ENCODE measurements around the gene EXOSC7.
"Not testable (repeated sequence)": the region's sequence is repeated elsewhere in the genome, so short reads cannot be mapped to it uniquely, and the experiment has no call there.

Gene EXOSC7

DNA sequence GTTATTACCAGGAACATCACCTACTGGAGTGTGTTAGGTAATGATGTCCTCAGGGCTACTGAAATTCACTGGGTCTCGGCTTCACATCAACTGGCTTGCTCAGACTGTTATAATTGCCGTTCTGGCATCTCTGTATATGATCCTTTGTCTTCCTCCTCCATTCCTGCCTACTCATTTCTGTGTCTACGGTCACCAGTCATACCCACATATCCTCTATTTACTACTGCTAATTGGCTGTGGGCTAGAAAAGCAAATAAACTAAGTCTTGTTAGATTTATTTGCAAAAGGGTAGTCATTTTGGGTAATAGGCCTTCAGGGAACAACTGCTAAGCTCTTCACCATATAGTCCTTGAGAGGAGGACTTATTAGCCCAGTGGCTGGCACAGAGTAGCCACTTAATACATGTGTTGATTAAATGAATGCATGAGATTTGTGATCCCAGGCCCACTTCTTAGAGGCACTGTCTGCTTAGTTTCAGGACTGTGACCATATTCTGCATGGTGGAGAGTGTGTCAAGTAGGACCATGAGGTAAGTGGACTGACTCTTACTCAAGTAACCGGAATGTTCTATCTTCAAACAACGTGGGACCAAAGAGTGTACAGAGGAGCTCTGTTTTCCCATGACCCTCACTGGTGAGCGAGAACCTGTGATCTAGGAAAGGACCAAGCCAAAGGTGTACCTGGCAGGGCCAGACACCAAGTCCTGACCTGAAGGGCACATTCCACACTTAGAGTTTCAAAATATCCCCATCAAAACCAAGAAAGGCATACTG lies 13.2 kb upstream of the EXOSC7 start:
- no peak for DNase-seq

GRCh38 chr3:44963571-44964325 lies 12.3 kb upstream of the EXOSC7 start:
- no peak for DNase-seq

GRCh38 chr3:44965165-44965564 lies 10.9 kb upstream of the EXOSC7 start:
- no peak for DNase-seq

DNA sequence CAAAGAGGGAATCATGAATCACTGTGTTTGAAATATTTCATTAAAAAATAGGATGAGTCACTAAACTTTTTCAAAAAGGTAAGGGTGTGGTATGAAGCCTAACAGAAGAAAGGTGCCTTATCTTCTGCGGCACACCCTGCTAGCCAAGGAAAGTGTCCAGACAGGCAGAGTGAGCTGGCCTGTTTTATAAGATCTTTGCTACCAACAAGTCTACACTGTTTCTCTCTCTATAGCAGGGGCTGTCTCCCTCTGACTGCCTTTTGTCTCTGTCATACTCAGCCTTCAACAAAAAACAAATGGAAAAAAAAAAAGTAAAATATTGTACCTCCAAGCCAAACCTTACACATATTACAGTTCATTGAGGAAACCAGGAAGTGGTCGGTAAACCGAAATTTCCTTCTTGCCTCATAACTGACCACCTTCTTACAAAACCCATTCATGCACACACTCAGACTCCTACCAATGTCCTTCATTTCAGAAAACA lies 9.2 kb upstream of the EXOSC7 start:
- DNase-seq: no peak

GRCh38 chr3:44968447-44968858 lies 7.6 kb upstream of the EXOSC7 start:
- DNase-seq: no peak

DNA sequence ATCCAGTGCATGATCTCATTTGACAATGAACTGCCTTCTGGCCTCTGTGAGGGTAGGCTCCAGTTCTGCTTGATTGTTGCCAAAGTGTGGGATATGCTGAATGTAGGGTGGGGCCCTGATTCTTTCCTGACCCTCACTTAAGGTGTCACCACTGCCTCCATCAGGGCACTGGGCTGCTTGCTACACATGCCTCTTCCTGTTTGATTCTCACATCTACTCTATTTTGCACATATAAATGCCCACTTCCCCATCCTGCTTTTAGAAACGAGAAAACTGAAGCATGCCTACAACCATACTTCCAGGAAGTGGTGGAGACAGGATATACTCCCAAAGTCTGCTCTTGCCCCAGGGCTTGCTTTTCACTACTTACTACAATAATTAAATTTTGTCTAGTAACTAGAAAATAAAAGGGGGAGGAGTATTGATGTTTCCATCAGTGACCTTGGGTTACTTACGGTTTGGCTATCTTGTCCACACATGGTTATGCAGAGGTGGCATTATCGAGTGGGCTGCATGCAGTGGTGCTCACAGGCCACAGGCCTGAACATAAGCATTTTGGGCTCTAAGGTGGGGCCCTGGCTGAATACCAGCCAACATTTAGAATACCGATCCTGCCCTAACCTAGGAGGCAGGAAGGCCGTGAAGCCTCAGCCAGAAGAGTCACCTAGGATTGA lies 6.8 kb upstream of the EXOSC7 start:
- DNase-seq: no peak

DNA sequence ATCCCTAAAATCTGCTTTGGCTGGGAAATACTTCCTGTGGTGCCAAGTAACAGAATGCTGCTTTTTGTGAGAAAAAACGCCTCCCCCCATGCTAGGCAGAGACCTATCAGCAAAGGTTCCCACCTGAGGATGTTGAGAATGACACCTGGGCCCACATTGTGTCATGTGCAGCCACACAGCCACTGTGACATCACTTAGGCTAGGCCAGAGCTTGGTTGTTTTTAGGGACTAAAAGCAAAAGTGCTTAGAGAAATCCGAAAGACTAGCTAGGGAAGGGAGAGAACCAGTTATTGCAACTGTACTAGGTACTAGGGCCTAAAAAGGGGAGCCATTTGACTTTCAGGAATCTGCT lies 6.2 kb upstream of the EXOSC7 start:
- no peak for DNase-seq

GRCh38 chr3:44970926-44971490 lies 5.0 kb upstream of the EXOSC7 start:
- DNase-seq: no peak

DNA sequence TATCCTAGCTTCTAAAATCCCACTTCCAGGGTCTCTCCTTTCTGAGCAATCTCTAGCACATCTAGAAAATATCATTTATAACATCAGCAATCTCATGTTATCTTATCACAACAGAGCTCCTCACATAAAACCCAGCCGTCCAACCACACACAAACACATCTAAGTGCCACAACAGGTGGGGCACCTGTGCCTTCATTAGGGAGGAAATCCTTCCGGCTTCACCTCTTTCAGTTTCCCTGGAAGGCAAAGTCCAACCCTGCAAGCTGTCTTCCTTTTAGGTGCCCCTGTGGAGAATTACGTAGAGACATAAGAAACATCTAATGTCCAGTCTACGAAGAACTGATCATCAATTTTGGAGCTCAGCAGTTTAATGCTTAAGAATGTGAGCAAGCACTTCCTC lies 1.6 kb upstream of the EXOSC7 start:
- DNase-seq: no peak

DNA sequence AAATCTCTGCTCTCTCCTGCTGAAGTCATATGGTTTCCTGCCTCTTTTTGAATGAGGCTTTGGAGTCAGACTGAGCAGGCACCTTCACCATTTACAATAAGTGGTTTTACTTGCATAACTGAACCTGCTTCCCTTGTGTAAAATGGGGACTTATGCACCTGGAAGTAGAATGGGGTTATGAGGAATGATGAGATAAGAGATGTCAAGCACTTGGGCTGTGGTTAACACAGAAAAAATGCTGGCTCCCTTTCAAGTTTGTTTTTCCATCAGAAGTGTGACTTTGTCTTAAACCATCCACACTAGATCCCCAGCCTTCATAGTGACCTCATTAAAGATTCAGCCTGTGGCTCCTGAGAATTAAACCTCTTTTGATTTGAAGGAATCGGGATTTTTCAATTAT lies 5.2 kb downstream of the EXOSC7 start:
- no peak for DNase-seq

- DNase-seq: no peak
These were observed 5.7 kb downstream of the EXOSC7 start for GRCh38 chr3:44981751-44982150.

GRCh38 chr3:44982817-44983216 lies 6.8 kb downstream of the EXOSC7 start:
- no peak for DNase-seq

- no peak for DNase-seq
These were observed 7.5 kb downstream of the EXOSC7 start for GRCh38 chr3:44983484-44983941.

DNA sequence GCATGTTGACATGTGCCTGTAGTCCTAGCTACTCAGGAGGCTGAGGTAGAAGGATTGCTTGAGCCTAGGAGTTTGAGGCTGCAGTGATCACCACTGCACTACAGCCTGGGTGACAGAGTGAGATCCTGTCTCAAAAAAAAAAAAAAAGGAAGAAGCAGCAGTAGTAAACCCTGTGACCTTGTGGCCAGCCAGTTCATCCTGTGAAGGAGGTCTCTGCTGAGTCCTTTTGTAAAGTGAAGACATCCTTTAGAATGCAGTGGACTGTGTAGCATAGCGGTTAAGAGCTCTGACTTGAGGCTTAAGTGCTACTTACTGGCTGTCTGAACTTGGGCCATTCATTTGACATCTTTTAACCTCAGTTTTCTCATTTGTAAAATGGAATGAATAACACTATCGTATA lies 8.3 kb downstream of the EXOSC7 start:
- DNase-seq: no peak

DNA sequence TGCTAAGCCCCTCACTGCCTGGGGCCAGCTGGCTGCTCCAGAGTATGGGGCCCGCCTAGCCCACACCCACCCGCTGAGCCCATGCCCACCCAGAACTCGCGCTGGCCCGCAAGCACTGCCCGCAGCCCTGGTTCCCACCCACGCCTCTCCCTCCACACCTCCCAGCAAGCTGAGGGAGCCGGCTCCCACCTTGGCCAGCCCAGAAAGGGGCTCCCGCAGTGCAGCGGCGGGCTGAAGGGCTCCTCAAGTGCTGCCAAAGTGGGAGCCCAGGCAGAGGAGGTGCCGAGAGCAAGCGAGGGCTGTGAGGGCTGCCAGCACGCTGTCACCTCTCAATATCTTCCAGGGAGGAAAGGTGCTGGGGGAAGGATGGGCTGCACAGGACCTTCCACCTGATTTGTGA lies 10.3 kb downstream of the EXOSC7 start:
- not testable (repeated sequence) for DNase-seq

DNA sequence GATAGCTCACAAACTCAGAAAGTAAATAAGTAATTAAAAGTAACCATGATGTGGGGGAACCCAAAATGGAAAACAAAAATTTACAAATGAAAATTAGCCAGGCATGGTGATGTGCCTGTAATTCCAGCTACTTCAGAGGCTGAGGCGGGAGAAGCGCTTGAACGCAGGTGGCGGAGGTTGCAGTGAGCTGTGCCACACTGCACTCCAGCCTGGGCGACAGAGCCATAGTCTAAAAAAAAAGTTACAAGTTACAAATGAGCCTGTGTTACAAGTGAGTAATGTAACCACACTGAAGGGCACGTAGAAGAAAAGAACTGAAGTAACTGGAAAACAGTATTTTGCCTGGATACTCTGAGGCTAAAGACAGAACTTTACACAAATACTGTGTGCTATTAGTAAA lies 11.3 kb downstream of the EXOSC7 start:
- no peak for DNase-seq

DNA sequence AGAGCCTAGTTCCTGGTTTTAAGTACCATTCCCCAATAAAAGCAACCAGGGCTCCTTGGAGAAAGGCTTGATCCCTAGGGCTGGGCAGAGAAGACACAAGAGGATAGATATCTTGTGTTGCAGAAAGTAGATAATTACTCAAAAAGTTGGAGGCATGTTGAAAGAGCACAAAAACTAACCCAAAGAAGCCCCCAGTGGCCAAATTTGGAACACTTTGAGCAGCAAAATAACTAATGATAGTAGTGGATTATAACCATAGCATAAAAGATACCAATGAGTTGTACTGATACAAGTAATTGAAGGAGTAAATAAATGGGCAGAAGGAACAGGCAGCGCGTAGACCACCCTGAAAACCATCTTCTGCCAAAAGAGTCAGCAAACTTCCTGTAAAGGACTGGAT lies 12.0 kb downstream of the EXOSC7 start:
- no peak for DNase-seq

DNA sequence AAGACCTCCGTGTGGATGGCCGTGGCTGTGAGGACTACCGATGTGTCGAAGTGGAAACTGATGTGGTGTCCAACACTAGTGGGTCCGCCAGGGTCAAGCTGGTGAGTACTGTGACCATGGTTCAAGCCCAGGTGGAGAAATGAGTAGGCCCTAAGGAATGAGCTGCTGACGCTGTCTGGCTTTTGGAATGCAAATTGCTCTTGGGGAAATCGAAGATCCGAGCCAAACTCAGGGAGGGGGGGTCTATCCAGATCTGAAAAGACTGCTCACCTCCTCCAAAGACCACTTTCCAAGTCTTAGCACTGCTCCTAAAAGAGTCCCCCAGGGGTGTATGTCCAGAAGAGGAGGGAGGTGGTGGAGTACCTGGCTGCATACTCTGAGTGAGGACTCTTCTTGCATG lies 13.1 kb downstream of the EXOSC7 start:
- DNase-seq: no peak

- DNase-seq: no peak
These were observed 13.8 kb downstream of the EXOSC7 start for GRCh38 chr3:44989636-44990373.

DNA sequence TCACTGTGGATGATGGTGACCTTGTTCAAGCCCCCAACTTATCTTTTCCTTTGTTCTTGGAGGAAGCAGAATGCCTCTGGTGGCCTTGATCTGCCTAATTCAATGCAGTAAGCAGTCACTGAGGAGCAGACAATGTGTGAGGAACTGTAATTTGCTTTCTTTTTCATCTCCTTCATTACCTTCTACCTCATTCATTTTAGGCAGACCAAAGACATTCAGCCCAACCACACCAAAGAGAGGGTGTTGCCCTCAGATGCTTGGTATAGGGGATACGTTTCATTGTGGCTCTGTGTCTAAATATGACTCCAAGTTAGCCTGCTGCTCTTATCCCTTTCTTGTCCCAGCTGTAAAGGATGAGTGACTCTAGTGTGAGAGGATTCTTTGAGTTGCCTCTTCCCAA lies 15.3 kb downstream of the EXOSC7 start:
- no peak for DNase-seq

- peak; percentile 20 for DNase-seq
These were observed 16.8 kb downstream of the EXOSC7 start for GRCh38 chr3:44992555-44993470.
